NCI-H226 (cell line): Measurements from ENCODE around the gene BICRA.

ENCODE experiments used
- DNase-seq: peaks from one replicate; pipeline ENCODE4 v3.0.0-alpha.2; 2015

The BICRA gene

GRCh38 chr19:47601180-47601904 lies 7.6 kb upstream of the BICRA start:
- no peak for DNase-seq

GRCh38 chr19:47603706-47604565 lies 5.0 kb upstream of the BICRA start:
- DNase-seq, result no peak

- no peak for DNase-seq
Observed at GRCh38 chr19:47607564-47608073, 1.3 kb upstream of the BICRA start.

- DNase-seq, result peak; percentile 88
Observed at GRCh38 chr19:47608074-47608918, 638 bp upstream of the BICRA start.

- no peak for DNase-seq
Observed at GRCh38 chr19:47609906-47610894, 1.3 kb downstream of the BICRA start.

GRCh38 chr19:47610902-47611301 lies 2.0 kb downstream of the BICRA start:
- DNase-seq, result no peak

- no peak for DNase-seq
Observed at GRCh38 chr19:47613165-47614020, 4.5 kb downstream of the BICRA start.

- no peak for DNase-seq
Observed at GRCh38 chr19:47614021-47614295, 5.0 kb downstream of the BICRA start.

- no peak for DNase-seq
Observed at GRCh38 chr19:47614559-47614958, 5.6 kb downstream of the BICRA start.

GRCh38 chr19:47615230-47615629 lies 6.3 kb downstream of the BICRA start:
- no peak for DNase-seq

- DNase-seq, result no peak
Observed at GRCh38 chr19:47615714-47616113, 6.8 kb downstream of the BICRA start.

GRCh38 chr19:47618771-47619170 lies 9.8 kb downstream of the BICRA start:
- DNase-seq, result no peak

GRCh38 chr19:47619763-47620162 lies 10.8 kb downstream of the BICRA start:
- DNase-seq, result no peak

- no peak for DNase-seq
Observed at GRCh38 chr19:47623151-47623920, 14.4 kb downstream of the BICRA start.

GRCh38 chr19:47623921-47624391 lies 15.0 kb downstream of the BICRA start:
- DNase-seq, result no peak

- no peak for DNase-seq
Observed at GRCh38 chr19:47625650-47626049, 16.7 kb downstream of the BICRA start.

GRCh38 chr19:47626238-47626637 lies 17.3 kb downstream of the BICRA start:
- no peak for DNase-seq

GRCh38 chr19:47628078-47628771 lies 19.3 kb downstream of the BICRA start:
- no peak for DNase-seq

GRCh38 chr19:47630594-47630993 lies 21.7 kb downstream of the BICRA start:
- no peak for DNase-seq
